Activated CD8-positive, alpha-beta memory T cell treated with anti-CD3 and anti-CD28 coated beads for 4 hours (primary cell): Measurements from ENCODE around the gene PREX1.
A peak's percentile ranks its signal among the peaks of the same experiment; 100 is the strongest.
"Not testable (repeated sequence)": the region's sequence is repeated elsewhere in the genome, so short reads cannot be mapped to it uniquely, and the experiment has no call there.

ENCODE experiments used
- DNase-seq, 2 donors: peaks; one replicate each; pipeline ENCODE4 v3.0.0-alpha.2; 2020; ENCODE audit warnings: low read depth in 2 of 2

PREX1 gene

GRCh38 chr20:48827855-48828733 is at the start of gene PREX1:
Gene PREX1, minus strand, starts transcription at chr20:48827999. Its CDS starts 139 bp downstream, at chr20:48827860.
- DNase-seq, result peak; percentile 60 to 69

- no peak for DNase-seq
Measured at GRCh38 chr20:48877304-48877703, 49.5 kb upstream of the PREX1 start.

- no peak for DNase-seq
Measured at GRCh38 chr20:48875914-48876240, 48.1 kb upstream of the PREX1 start.

GRCh38 chr20:48875233-48875913 is 47.6 kb upstream of the PREX1 start:
- no peak for DNase-seq

GRCh38 chr20:48869442-48869841 is 41.6 kb upstream of the PREX1 start:
- not testable (repeated sequence) for DNase-seq

GRCh38 chr20:48866936-48867335 is 39.1 kb upstream of the PREX1 start:
- no peak for DNase-seq

- DNase-seq, result no peak
Measured at GRCh38 chr20:48864738-48865318, 37.0 kb upstream of the PREX1 start.

- DNase-seq, result no peak
Measured at GRCh38 chr20:48864254-48864653, 36.5 kb upstream of the PREX1 start.

- DNase-seq, result no peak
Measured at GRCh38 chr20:48862279-48862678, 34.5 kb upstream of the PREX1 start.

- DNase-seq, result no peak
Measured at GRCh38 chr20:48861444-48861843, 33.6 kb upstream of the PREX1 start.

GRCh38 chr20:48858075-48858790 is 30.4 kb upstream of the PREX1 start:
- no peak for DNase-seq

- DNase-seq, result no peak
Measured at GRCh38 chr20:48856130-48856529, 28.3 kb upstream of the PREX1 start.

GRCh38 chr20:48855046-48855445 is 27.2 kb upstream of the PREX1 start:
- DNase-seq, result no peak

GRCh38 chr20:48852609-48853008 is 24.8 kb upstream of the PREX1 start:
- DNase-seq, result no peak

- no peak for DNase-seq
Measured at GRCh38 chr20:48851579-48851978, 23.8 kb upstream of the PREX1 start.

- no peak for DNase-seq
Measured at GRCh38 chr20:48850977-48851299, 23.1 kb upstream of the PREX1 start.

- no peak for DNase-seq
Measured at GRCh38 chr20:48850257-48850976, 22.6 kb upstream of the PREX1 start.

GRCh38 chr20:48849779-48850178 is 22.0 kb upstream of the PREX1 start:
- no peak for DNase-seq

- DNase-seq, result no peak
Measured at GRCh38 chr20:48849299-48849698, 21.5 kb upstream of the PREX1 start.

GRCh38 chr20:48847498-48848205 is 19.9 kb upstream of the PREX1 start:
- no peak for DNase-seq
